HCT116 (cell line): ENCODE data around the gene CAVIN1.

Experiments
- ATF3 ChIP-seq: IDR thresholded peaks from 2 replicates; pipeline ENCODE4 v1.6.1; 2012
- CEBPB ChIP-seq: IDR thresholded peaks from 2 replicates; pipeline ENCODE4 v1.6.1; 2012; ENCODE audit warnings: low read depth
- CTCF ChIP-seq, 3 experiments: fragments of 200-600 bp in 1 of 3; sonication (generic) in 1 of 3; IDR thresholded peaks in 2 of 3; conservative IDR thresholded peaks in 1 of 3; 2 replicates each; pipeline ENCODE4 v1.5.1; 2012 to 2017; ENCODE audit warnings: low read depth in 2 of 3, low read length in 2 of 3, antibody characterized with exemption in 1 of 3, borderline replicate concordance in 1 of 3, control low read depth in 1 of 3, mild to moderate bottlenecking in 1 of 3, mixed read lengths in 1 of 3, mixed run types in 1 of 3, moderate library complexity in 1 of 3; ENCODE audit not compliant: insufficient read depth in 1 of 3
- EZH2 ChIP-seq: fragments of 200-600 bp; sonication (generic); IDR thresholded peaks from 2 replicates; pipeline ENCODE4 v1.6.1; 2017; ENCODE audit warnings: antibody characterized with exemption, mixed run types
- EZH2phosphoT487 ChIP-seq: fragments of 200-600 bp; IDR thresholded peaks from 2 replicates; pipeline ENCODE4 v1.6.1; 2018; ENCODE audit warnings: antibody characterized with exemption, borderline replicate concordance
- JUND ChIP-seq: IDR thresholded peaks from 2 replicates; pipeline ENCODE4 v1.6.1; 2012
- POLR2A ChIP-seq: IDR thresholded peaks from 2 replicates; pipeline ENCODE4 v1.7.0; 2011; ENCODE audit warnings: borderline replicate concordance; ENCODE audit not compliant: insufficient read depth, insufficient read length; ENCODE audit errors: extremely low read depth
- POLR2AphosphoS5 ChIP-seq: IDR thresholded peaks from 2 replicates; pipeline ENCODE4 v1.6.1; 2011; ENCODE audit warnings: mild to moderate bottlenecking, low read depth, low read length, moderate library complexity
- REST ChIP-seq: IDR thresholded peaks from 2 replicates; pipeline ENCODE4 v1.6.1; 2012; ENCODE audit warnings: low read depth
- YY1 ChIP-seq: IDR thresholded peaks from 2 replicates; pipeline ENCODE4 v1.6.1; 2011; ENCODE audit warnings: low read length, low read depth, moderate library complexity, mild to moderate bottlenecking; ENCODE audit not compliant: insufficient replicate concordance; ENCODE audit errors: extremely low read depth
- ZBTB33 ChIP-seq: IDR thresholded peaks from 2 replicates; pipeline ENCODE4 v1.6.1; 2011; ENCODE audit warnings: mild to moderate bottlenecking, low read length, moderate library complexity; ENCODE audit not compliant: insufficient replicate concordance; ENCODE audit errors: extremely low read depth

GRCh38 chr17:42386777-42387657, 36.0 kb downstream of the CAVIN1 start:
- TF ChIP-seq CTCF (IDR thresholded peaks at IDR 0.05 in 2 of 3, conservative IDR thresholded peaks at IDR 0.05 in 1 of 3; ENCODE audit: borderline replicate concordance in 1 of 3, insufficient read depth in 1 of 3, low read depth in 2 of 3, low read length in 2 of 3), result no peak
- TF ChIP-seq POLR2A, result no peak
- no peak for TF ChIP-seq YY1
- TF ChIP-seq CEBPB, result no peak
- no peak for TF ChIP-seq POLR2AphosphoS5
- no peak for TF ChIP-seq EZH2phosphoT487
- no peak for TF ChIP-seq EZH2
- no peak for TF ChIP-seq REST
- no peak for TF ChIP-seq ATF3
- TF ChIP-seq ZBTB33, result no peak
- no peak for TF ChIP-seq JUND
